HG03432 (cell line): ENCODE data around the gene VPS26B.

Experiments
- ATAC-seq: cut with Tn5 transposase; IDR thresholded peaks from one replicate; pipeline ENCODE4 v1.9.1; 2021; ENCODE audit warnings: mild to moderate bottlenecking, moderate library complexity; ENCODE audit not compliant: unreplicated experiment

Gene VPS26B

GRCh38 chr11:134231958-134232659 lies 7.6 kb downstream of the VPS26B start:
- ATAC-seq = no peak

GRCh38 chr11:134233729-134234179 lies 9.3 kb downstream of the VPS26B start:
- no peak for ATAC-seq

GRCh38 chr11:134235399-134235798 lies 10.9 kb downstream of the VPS26B start:
- no peak for ATAC-seq

GRCh38 chr11:134236834-134237556 lies 12.5 kb downstream of the VPS26B start:
- ATAC-seq = no peak

- ATAC-seq = no peak
These were observed 13.1 kb downstream of the VPS26B start for GRCh38 chr11:134237557-134237922.

- ATAC-seq = no peak
These were observed 14.5 kb downstream of the VPS26B start for GRCh38 chr11:134238956-134239355.

GRCh38 chr11:134240592-134240991 lies 16.1 kb downstream of the VPS26B start:
- ATAC-seq = no peak

- ATAC-seq = no peak
These were observed 17.9 kb downstream of the VPS26B start for GRCh38 chr11:134242376-134242775.

- no peak for ATAC-seq
These were observed 19.4 kb downstream of the VPS26B start for GRCh38 chr11:134243913-134244312.

- ATAC-seq = peak; percentile 89
These were observed 20.1 kb downstream of the VPS26B start for GRCh38 chr11:134244593-134244992.

GRCh38 chr11:134245434-134245833 lies 21.0 kb downstream of the VPS26B start:
- ATAC-seq = no peak

GRCh38 chr11:134246100-134246499 lies 21.6 kb downstream of the VPS26B start:
- no peak for ATAC-seq

GRCh38 chr11:134246678-134247077 lies 22.2 kb downstream of the VPS26B start:
- no peak for ATAC-seq

- ATAC-seq = no peak
These were observed 24.5 kb downstream of the VPS26B start for GRCh38 chr11:134248910-134249480.

GRCh38 chr11:134250246-134250645 lies 25.8 kb downstream of the VPS26B start:
- ATAC-seq = no peak

GRCh38 chr11:134250675-134251074 lies 26.2 kb downstream of the VPS26B start:
- no peak for ATAC-seq

- peak; percentile 26 for ATAC-seq
These were observed 28.1 kb downstream of the VPS26B start for GRCh38 chr11:134252346-134253187.

- peak; percentile 99 for ATAC-seq
These were observed 28.9 kb downstream of the VPS26B start, which contains the start of the genes ACAD8 and THYN1 for GRCh38 chr11:134253188-134253993. ACAD8 (plus strand) TSS chr11:134253568; CDS start chr11:134253601, 33 bp downstream. THYN1 (minus strand) TSS chr11:134253352; CDS start chr11:134252882, 470 bp downstream.

GRCh38 chr11:134254433-134255183 lies 30.1 kb downstream of the VPS26B start:
- ATAC-seq = no peak
